GM12878 (cell line): ENCODE results near the gene KRT34. TPM values are rescaled to one million over a fixed set of nuclear protein-coding genes. Genes with fewer than 3 reads are reported as not detected.

Source experiments
- TCF7 ChIP-seq: IDR thresholded peaks from 2 replicates; pipeline ENCODE4 v1.6.1; 2014; ENCODE audit warnings: antibody characterized with exemption, borderline replicate concordance
- YBX1 ChIP-seq: fragments of 450-650 bp; IDR thresholded peaks from 2 replicates; pipeline ENCODE4 v1.6.1; 2016; ENCODE audit warnings: antibody characterized with exemption
- polyA plus RNA-seq, 11 experiments: library from polyadenylated mRNA; depleted of rRNA in 4 of 11; unstranded in 6 of 11; stranded (reverse) in 5 of 11; fragments of >200 nt; fragmentation: Nextera tagmentation in 4 of 11; fragmentation: Illumina TruSeq in 1 of 11; extraction: Ambion mirVana in 4 of 11; extraction: Trizol in 1 of 11; gene quantifications; 1 replicate in 1 of 11; 2 replicates in 10 of 11; pipeline versions ENCODE4 v1.2.1 to v1.2.3, GENCODE V29; 2011 to 2016; ENCODE audit warnings: inconsistent platforms in 2 of 11, missing spikeins in 2 of 11, low read depth in 1 of 11
- total RNA-seq, 4 experiments: library from RNA; depleted of rRNA in 3 of 4; stranded (reverse); fragments of >200 nt in 3 of 4; fragmentation: Illumina TruSeq in 1 of 4; extraction: Trizol in 1 of 4; gene quantifications; 2 replicates each; pipeline versions ENCODE4 v1.2.1 to v1.2.3, GENCODE V29; 2013 to 2021
- TF ChIP-seq, protein P1 (sequence below): IDR thresholded peaks from 2 replicates; pipeline ENCODE4 v1.6.1; 2012; ENCODE audit warnings: improper control_type of control experiment, low read depth, low read length; ENCODE audit not compliant: insufficient replicate concordance
- TF ChIP-seq, protein P2 (sequence below): IDR thresholded peaks from 2 replicates; pipeline ENCODE4 v1.6.1; 2012; ENCODE audit warnings: mild to moderate bottlenecking, low read depth, low read length

The KRT34 gene
- total and polyA plus RNA-seq, 10 of the 15 experiments (the other 5 are each of a cell fraction or from before 2014, with no cell fraction given) = not detected

GRCh38 chr17:41332239-41332638, 49.9 kb downstream of the KRT34 start (continued):
- TF ChIP-seq, protein P1, sequence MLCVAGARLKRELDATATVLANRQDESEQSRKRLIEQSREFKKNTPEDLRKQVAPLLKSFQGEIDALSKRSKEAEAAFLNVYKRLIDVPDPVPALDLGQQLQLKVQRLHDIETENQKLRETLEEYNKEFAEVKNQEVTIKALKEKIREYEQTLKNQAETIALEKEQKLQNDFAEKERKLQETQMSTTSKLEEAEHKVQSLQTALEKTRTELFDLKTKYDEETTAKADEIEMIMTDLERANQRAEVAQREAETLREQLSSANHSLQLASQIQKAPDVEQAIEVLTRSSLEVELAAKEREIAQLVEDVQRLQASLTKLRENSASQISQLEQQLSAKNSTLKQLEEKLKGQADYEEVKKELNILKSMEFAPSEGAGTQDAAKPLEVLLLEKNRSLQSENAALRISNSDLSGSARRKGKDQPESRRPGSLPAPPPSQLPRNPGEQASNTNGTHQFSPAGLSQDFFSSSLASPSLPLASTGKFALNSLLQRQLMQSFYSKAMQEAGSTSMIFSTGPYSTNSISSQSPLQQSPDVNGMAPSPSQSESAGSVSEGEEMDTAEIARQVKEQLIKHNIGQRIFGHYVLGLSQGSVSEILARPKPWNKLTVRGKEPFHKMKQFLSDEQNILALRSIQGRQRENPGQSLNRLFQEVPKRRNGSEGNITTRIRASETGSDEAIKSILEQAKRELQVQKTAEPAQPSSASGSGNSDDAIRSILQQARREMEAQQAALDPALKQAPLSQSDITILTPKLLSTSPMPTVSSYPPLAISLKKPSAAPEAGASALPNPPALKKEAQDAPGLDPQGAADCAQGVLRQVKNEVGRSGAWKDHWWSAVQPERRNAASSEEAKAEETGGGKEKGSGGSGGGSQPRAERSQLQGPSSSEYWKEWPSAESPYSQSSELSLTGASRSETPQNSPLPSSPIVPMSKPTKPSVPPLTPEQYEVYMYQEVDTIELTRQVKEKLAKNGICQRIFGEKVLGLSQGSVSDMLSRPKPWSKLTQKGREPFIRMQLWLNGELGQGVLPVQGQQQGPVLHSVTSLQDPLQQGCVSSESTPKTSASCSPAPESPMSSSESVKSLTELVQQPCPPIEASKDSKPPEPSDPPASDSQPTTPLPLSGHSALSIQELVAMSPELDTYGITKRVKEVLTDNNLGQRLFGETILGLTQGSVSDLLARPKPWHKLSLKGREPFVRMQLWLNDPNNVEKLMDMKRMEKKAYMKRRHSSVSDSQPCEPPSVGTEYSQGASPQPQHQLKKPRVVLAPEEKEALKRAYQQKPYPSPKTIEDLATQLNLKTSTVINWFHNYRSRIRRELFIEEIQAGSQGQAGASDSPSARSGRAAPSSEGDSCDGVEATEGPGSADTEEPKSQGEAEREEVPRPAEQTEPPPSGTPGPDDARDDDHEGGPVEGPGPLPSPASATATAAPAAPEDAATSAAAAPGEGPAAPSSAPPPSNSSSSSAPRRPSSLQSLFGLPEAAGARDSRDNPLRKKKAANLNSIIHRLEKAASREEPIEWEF = no peak
- TF ChIP-seq TCF7 = no peak
- TF ChIP-seq YBX1 = no peak
- TF ChIP-seq, protein P2, sequence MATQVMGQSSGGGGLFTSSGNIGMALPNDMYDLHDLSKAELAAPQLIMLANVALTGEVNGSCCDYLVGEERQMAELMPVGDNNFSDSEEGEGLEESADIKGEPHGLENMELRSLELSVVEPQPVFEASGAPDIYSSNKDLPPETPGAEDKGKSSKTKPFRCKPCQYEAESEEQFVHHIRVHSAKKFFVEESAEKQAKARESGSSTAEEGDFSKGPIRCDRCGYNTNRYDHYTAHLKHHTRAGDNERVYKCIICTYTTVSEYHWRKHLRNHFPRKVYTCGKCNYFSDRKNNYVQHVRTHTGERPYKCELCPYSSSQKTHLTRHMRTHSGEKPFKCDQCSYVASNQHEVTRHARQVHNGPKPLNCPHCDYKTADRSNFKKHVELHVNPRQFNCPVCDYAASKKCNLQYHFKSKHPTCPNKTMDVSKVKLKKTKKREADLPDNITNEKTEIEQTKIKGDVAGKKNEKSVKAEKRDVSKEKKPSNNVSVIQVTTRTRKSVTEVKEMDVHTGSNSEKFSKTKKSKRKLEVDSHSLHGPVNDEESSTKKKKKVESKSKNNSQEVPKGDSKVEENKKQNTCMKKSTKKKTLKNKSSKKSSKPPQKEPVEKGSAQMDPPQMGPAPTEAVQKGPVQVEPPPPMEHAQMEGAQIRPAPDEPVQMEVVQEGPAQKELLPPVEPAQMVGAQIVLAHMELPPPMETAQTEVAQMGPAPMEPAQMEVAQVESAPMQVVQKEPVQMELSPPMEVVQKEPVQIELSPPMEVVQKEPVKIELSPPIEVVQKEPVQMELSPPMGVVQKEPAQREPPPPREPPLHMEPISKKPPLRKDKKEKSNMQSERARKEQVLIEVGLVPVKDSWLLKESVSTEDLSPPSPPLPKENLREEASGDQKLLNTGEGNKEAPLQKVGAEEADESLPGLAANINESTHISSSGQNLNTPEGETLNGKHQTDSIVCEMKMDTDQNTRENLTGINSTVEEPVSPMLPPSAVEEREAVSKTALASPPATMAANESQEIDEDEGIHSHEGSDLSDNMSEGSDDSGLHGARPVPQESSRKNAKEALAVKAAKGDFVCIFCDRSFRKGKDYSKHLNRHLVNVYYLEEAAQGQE = no peak
- TF ChIP-seq, all 136 proteins: peak for 0
